ENCODE data around the gene OR52I1.

The OR52I1 gene

DNA sequence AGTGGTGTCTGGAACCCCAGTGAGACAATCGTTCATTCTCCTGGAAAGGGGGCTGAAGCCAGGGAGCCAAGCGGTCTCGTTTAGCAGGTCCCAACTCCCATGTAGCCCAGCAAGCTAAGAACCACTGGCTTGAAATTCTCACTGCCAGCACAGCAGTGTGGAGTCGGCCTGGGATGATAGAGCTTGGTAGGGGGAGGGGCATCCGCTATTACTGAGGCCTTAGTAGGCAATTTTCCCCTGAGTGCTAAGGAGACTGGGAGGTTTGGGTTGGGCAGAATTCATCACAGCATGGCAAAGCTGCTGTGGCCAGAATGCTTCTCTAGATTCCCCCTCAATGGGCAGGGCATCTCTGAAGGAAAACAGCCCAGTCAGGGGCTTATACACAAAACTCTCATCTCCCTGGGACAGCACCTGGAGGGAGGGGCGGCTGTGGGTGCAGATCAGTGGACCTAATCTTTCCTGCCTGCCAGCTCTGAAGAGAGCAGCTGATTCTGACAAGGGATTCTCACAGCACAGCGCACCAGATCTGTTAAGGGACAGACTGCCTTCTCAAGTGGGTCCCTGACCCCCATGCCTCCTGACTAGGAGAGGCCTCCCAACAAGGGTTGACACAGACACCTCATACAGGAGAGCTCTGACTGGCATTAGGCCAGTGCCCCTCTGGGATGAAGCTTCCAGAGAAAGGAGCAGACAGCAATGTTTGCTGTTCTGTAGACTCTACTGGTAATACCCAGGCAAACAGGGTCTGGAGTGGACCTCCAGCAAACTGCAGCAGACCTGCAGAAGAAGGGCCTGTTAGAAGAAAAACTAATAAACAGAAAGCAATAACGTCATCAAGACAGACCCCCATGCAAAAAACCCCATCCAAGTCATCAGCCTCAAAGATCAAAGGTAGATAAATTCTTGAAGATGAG, 34.1 kb upstream of the OR52I1 start:
- Histone ChIP-seq H3K4me1 (ENCODE audit: control insufficient read depth in 1 of 2, insufficient read depth in 1 of 2, low read depth in 1 of 2, low read length in 1 of 2) (no peaks in the 10 kb centered on the region), H3K4me3 (ENCODE audit: low read depth in 1 of 2, low read length in 1 of 2) (no peak overlapping the region), H3K9me3 (no peaks in the 10 kb centered on the region), H3K36me3 (no peaks in the 10 kb centered on the region), H3K27ac (no peak overlapping the region), H3K27me3 (peaks cover 19% of the 10 kb centered on the region)
- TF ChIP-seq, protein P1, sequence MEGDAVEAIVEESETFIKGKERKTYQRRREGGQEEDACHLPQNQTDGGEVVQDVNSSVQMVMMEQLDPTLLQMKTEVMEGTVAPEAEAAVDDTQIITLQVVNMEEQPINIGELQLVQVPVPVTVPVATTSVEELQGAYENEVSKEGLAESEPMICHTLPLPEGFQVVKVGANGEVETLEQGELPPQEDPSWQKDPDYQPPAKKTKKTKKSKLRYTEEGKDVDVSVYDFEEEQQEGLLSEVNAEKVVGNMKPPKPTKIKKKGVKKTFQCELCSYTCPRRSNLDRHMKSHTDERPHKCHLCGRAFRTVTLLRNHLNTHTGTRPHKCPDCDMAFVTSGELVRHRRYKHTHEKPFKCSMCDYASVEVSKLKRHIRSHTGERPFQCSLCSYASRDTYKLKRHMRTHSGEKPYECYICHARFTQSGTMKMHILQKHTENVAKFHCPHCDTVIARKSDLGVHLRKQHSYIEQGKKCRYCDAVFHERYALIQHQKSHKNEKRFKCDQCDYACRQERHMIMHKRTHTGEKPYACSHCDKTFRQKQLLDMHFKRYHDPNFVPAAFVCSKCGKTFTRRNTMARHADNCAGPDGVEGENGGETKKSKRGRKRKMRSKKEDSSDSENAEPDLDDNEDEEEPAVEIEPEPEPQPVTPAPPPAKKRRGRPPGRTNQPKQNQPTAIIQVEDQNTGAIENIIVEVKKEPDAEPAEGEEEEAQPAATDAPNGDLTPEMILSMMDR (IDR thresholded peaks at IDR 0.05): no peak

DNA sequence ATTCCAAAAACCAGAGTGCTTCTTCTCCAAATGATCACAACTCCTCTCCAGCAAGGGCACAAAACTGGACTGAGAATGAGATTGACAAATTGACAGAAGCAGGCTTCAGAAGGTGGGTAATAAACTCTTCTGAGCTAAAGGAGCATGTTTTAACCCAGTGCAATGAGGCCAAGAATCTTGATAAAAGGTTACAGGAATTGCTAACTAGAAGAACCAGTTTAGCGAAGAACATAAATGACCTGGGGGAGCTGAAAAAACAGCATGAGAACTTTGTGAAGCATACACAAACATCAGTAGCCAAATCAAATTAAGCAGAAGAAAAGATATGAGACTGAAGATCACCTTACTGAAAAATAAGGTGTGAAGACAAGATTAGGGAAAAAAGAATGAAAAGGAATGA, 33.4 kb upstream of the OR52I1 start:
- H3K9me3 ChIP-seq: no peaks in the 10 kb centered on the region
- no peak overlapping the region for H3K27ac ChIP-seq
- no peaks in the 10 kb centered on the region for H3K36me3 ChIP-seq
- H3K4me1 ChIP-seq (ENCODE audit: control insufficient read depth in 1 of 2, insufficient read depth in 1 of 2, low read depth in 1 of 2, low read length in 1 of 2): no peaks in the 10 kb centered on the region
- peaks cover 19% of the 10 kb centered on the region for H3K27me3 ChIP-seq
- no peak overlapping the region for H3K4me3 ChIP-seq (ENCODE audit: low read depth in 1 of 2, low read length in 1 of 2)
- TF ChIP-seq, protein P1 (IDR thresholded peaks at IDR 0.05): no peak

DNA sequence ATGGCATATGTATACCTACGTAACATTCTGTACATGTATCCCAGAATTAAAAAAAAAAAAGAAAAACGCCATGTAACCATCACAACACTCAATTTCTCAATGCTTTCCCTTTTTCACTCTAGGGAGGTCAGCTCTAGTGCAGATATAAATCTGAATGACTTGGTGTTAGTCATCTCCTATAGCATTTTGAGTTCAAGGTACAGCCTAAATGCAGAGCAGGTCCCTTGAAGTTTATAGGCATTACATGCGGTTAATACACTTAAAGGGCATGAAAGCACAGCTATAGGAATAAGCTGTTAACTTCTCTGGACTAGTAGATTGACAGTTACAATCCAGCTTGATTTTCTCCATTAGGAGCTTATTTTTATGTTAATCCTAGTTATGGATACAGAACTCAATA, 28.5 kb upstream of the OR52I1 start:
- TF ChIP-seq, protein P1 (IDR thresholded peaks at IDR 0.05): no peak
- H3K9me3 ChIP-seq: no peaks in the 10 kb centered on the region
- no peak overlapping the region for H3K27ac ChIP-seq
- H3K4me3 ChIP-seq (ENCODE audit: low read depth in 1 of 2, low read length in 1 of 2): no peak overlapping the region
- H3K4me1 ChIP-seq (ENCODE audit: control insufficient read depth in 1 of 2, insufficient read depth in 1 of 2, low read depth in 1 of 2, low read length in 1 of 2): no peaks in the 10 kb centered on the region
- no peaks in the 10 kb centered on the region for H3K36me3 ChIP-seq
- peaks cover 11% of the 10 kb centered on the region for H3K27me3 ChIP-seq

DNA sequence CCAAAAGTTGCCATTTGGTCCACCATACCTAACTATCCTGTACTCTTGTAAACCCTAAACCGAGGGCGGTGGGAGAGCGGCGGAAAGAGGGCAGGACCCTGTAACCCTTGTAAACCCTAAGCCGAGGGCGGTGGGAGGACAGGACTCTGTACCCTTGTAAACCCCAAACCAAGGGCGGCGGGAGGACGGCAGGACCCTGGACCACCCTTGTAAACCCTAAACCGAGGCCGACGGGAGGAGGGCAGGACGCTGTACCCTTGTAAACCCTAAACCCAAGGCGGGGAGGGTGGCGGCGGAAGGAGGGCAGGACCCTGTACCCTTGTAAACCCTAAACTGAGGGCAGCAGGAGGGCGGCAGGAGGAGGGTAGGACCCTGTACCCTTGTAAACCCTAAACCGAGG, 24.8 kb upstream of the OR52I1 start:
- no peaks in the 10 kb centered on the region for H3K36me3 ChIP-seq
- TF ChIP-seq, protein P1 (IDR thresholded peaks at IDR 0.05): no peak
- H3K27ac ChIP-seq: no peak overlapping the region
- peaks cover 28% of the 10 kb centered on the region for H3K27me3 ChIP-seq
- no peaks in the 10 kb centered on the region for H3K9me3 ChIP-seq
- no peaks in the 10 kb centered on the region for H3K4me1 ChIP-seq (ENCODE audit: control insufficient read depth in 1 of 2, insufficient read depth in 1 of 2, low read depth in 1 of 2, low read length in 1 of 2)
- no peak overlapping the region for H3K4me3 ChIP-seq (ENCODE audit: low read depth in 1 of 2, low read length in 1 of 2)

DNA sequence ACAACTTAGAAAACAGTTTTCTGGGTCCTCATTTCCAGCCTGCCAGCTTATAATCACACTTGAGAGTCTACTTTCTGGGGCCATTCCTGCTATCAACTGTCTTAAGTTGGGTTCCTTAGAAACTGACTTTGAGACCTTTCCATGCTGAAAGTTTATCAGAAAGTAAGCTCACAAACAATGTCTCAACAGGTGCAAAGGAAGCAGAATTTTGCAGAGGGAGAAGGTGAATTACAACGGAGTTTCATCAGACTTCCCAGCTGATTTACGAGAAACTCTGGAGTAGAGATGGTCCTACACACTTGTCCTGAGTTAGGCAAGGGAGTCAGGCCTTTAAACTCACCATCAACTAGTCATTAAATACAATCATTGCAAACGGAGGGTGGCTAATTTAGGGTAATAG, 17.0 kb upstream of the OR52I1 start:
- Histone ChIP-seq H3K27ac (no peak overlapping the region), H3K27me3 (peaks cover 70% of the 10 kb centered on the region), H3K36me3 (no peaks in the 10 kb centered on the region), H3K4me1 (ENCODE audit: control insufficient read depth in 1 of 2, insufficient read depth in 1 of 2, low read depth in 1 of 2, low read length in 1 of 2) (no peaks in the 10 kb centered on the region), H3K4me3 (ENCODE audit: low read depth in 1 of 2, low read length in 1 of 2) (no peak overlapping the region), H3K9me3 (no peaks in the 10 kb centered on the region)
- TF ChIP-seq, protein P1 (IDR thresholded peaks at IDR 0.05): no peak
